Choroid plexus epithelial cell (primary cell): ENCODE data around the gene NOTCH2.

ENCODE experiments used
- DNase-seq: peaks from one replicate; pipeline ENCODE4 v3.0.0-alpha.2; 2010; ENCODE audit warnings: low read depth
- H3K4me3 ChIP-seq: 2 replicates; pipeline ENCODE4 v1.5.1; 2011; ENCODE audit warnings: low read depth, mild to moderate bottlenecking, control low read depth, low read length, moderate library complexity
- TF ChIP-seq, protein P1 (sequence below): conservative IDR thresholded peaks from 2 replicates; pipeline ENCODE4 v1.5.1; 2011; ENCODE audit warnings: low read depth, mild to moderate bottlenecking, control low read depth, inconsistent platforms, low read length, moderate library complexity

The NOTCH2 gene

GRCh38 chr1:119929643-119930315 is 139.7 kb downstream of the NOTCH2 start:
- no peak for DNase-seq
- TF ChIP-seq, protein P1, sequence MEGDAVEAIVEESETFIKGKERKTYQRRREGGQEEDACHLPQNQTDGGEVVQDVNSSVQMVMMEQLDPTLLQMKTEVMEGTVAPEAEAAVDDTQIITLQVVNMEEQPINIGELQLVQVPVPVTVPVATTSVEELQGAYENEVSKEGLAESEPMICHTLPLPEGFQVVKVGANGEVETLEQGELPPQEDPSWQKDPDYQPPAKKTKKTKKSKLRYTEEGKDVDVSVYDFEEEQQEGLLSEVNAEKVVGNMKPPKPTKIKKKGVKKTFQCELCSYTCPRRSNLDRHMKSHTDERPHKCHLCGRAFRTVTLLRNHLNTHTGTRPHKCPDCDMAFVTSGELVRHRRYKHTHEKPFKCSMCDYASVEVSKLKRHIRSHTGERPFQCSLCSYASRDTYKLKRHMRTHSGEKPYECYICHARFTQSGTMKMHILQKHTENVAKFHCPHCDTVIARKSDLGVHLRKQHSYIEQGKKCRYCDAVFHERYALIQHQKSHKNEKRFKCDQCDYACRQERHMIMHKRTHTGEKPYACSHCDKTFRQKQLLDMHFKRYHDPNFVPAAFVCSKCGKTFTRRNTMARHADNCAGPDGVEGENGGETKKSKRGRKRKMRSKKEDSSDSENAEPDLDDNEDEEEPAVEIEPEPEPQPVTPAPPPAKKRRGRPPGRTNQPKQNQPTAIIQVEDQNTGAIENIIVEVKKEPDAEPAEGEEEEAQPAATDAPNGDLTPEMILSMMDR, result no peak
- no peak overlapping the region for H3K4me3 ChIP-seq

GRCh38 chr1:119926553-119926952 is 142.9 kb downstream of the NOTCH2 start:
- TF ChIP-seq, protein P1, result no peak
- no peak for DNase-seq
- H3K4me3 ChIP-seq, result no peak overlapping the region

- TF ChIP-seq, protein P1, result no peak
- no peak overlapping the region for H3K4me3 ChIP-seq
- DNase-seq, result no peak
Measured at GRCh38 chr1:119924948-119925898, 144.2 kb downstream of the NOTCH2 start.

DNA sequence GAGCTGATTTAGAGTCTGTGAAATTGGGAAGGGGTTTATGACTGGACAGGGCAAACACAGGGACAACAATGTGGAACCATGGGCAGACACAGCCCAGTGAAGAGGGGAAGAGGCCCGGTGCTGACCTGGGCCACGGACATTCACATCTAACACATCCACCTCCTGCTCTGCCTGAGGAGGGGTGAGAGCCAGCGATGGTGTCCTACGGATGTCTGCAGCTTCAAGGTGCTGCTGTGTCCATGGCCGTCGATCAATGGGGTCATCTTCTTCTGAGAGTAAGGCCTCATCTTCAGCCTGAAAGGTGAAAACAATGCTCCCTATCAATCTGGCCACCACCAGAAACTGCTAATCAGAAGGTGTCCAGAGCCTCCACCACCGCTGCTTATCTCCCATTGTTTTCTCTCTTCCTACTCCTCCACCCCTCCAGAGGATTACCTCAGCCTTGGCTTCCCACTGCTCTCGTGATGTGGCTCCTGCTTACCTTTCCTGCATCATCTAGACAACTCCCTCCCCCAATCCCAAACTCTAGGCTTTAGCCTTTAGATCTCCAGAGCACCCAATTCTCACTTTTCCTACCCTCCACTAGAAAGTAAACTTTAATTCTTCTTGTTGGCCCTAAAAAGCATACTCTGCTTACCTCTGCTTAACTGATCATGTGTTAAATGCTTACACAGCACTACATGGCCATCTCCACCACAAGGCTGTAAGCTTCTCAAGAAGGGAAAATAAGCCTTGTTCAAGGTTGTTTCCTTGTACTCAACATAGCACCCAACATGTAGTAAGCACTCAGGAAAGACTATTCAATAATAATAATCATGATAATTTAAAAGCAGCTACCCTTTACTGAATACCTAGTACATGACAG is 149.1 kb downstream of the NOTCH2 start:
- TF ChIP-seq, protein P1, result no peak
- DNase-seq, result no peak
- no peak overlapping the region for H3K4me3 ChIP-seq

DNA sequence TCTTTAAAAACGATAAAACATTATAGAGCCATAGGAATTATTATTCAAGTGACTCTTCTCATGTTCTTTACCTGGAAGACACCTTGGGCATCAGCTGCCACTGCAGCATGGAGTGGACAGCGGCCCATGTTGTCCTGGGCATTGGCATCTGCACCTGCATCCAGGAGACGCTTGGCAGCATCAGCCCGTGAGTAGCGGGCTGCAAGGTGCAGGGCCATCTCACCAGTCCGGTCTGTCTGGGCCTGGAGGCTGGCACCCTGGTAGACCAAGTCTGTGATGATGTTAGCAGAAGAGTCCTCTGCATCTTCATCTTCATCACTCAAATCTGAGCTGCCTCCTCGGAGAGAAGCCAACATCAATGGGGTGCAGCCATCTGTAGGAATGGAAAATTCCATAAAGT is 150.2 kb downstream of the NOTCH2 start:
- DNase-seq, result no peak
- TF ChIP-seq, protein P1, result no peak

DNA sequence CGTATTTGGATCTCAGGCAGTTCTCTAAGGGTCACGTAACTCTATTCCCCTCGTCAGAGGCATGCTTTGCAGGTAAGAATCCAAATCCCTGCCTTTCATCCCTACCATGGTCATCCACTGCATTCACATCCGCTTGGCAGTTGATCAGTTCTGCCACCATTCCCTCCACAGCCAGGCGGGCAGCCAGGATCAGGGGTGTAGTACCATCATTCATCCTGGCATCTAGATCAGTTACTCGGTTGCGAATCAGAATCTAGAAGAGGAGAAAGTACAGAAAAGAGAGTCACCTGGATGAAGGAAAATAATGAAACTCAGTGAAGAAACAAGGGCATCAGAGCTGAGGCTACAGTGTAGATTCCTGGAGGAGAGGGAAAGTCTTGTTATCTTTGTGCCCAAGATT is 151.2 kb downstream of the NOTCH2 start:
- no peak overlapping the region for H3K4me3 ChIP-seq
- TF ChIP-seq, protein P1, result no peak
- DNase-seq, result no peak

More for the DNA sequence above, 150.2 kb downstream of the NOTCH2 start:
- no peak overlapping the region for H3K4me3 ChIP-seq
